Measurements from ENCODE around the gene CABP4. TPM values are rescaled to one million over a fixed set of nuclear protein-coding genes. Genes with fewer than 3 reads are reported as not detected.

The CABP4 gene
- total RNA-seq, 1 experiment from 2014 or later: 2.5 TPM

GRCh38 chr11:67442504-67443404 is 12.4 kb upstream of the CABP4 start:
- no peak overlapping the region for H2AFZ ChIP-seq
- peaks cover 13% of the 10 kb centered on the region for H3K4me1 ChIP-seq (replicated peaks; ENCODE audit: insufficient read depth)
- peak overlapping the region; percentile 35; the same call in 1 of the 2 replicates for H3K27ac ChIP-seq
- H3K4me2 ChIP-seq: peak overlapping the region; percentile 87
- no peaks in the 10 kb centered on the region for H3K9me3 ChIP-seq (ENCODE audit: insufficient read depth, low read depth)
- H3K27me3 ChIP-seq (ENCODE audit: insufficient read depth, low read depth): no peaks in the 10 kb centered on the region
- TF ChIP-seq CTCF (conservative IDR thresholded peaks at IDR 0.05) (no peak), EZH2 (IDR thresholded peaks at IDR 0.05; ENCODE audit: low read depth) (no peak)
- intact Hi-C loops (cut with micrococcal nuclease; ENCODE audit: unreplicated experiment): loop anchor here (1.0 to 5.0 kb wide), 3 partner anchors 22 to 65 kb away; partner anchors contain the start of genes CDK2AP2, PITPNM1 and TMEM134
- H3K9me2 ChIP-seq (ENCODE audit: insufficient read depth): no peaks in the 10 kb centered on the region
- H3K79me2 ChIP-seq (ENCODE audit: low read depth): peaks cover 20% of the 10 kb centered on the region
- H3K36me3 ChIP-seq (ENCODE audit: low read depth): no peaks in the 10 kb centered on the region; the same call in none of the 2 replicates
- POLR2A ChIA-PET (ENCODE audit: unreplicated experiment): interaction anchor here (0.6 to 0.7 kb wide), 3 partner anchors 297 to 381 kb away, joined by 4 to 11 read pairs (median 9); no protein-coding TSS in a partner anchor
- CTCF ChIA-PET: interaction anchor here (0.6 kb wide), 1 partner anchor 17 kb away, joined by 3 read pairs; no protein-coding TSS in a partner anchor
- peaks cover 37% of the 10 kb centered on the region for H3F3A ChIP-seq (ENCODE audit: insufficient read depth, low read depth)
- H3K4me3 ChIP-seq: peak overlapping the region; percentile 70
- DNase-seq: no peak
- 0 out of 2 replicates have a peak, but pooled peaks cover 6% of the 10 kb centered on the region for H4K20me1 ChIP-seq (ENCODE audit: insufficient read depth)
- no TSS peak for BruUV-seq (replicated peaks)

- Histone ChIP-seq H3K4me1 (replicated peaks; ENCODE audit: insufficient read depth) (peaks cover 13% of the 10 kb centered on the region), H3K9me3 (ENCODE audit: insufficient read depth, low read depth) (no peaks in the 10 kb centered on the region), H3K9me2 (ENCODE audit: insufficient read depth) (no peaks in the 10 kb centered on the region), H3K36me3 (ENCODE audit: low read depth) (no peaks in the 10 kb centered on the region; the same call in 1 of the 2 replicates), H4K20me1 (ENCODE audit: insufficient read depth) (no peaks in the 10 kb centered on the region), H3K79me2 (ENCODE audit: low read depth) (peaks cover 20% of the 10 kb centered on the region), H3K4me2 (no peak overlapping the region), H3K27me3 (ENCODE audit: insufficient read depth, low read depth) (no peaks in the 10 kb centered on the region), H3K27ac (no peak overlapping the region), H3K4me3 (no peak overlapping the region), H2AFZ (no peak overlapping the region), H3F3A (ENCODE audit: insufficient read depth, low read depth) (peaks cover 22% of the 10 kb centered on the region; the same call in 1 of the 2 replicates)
- ChIA-PET POLR2A (ENCODE audit: unreplicated experiment) (no interaction called here), CTCF (no interaction called here)
- no peak for DNase-seq
- BruUV-seq (replicated peaks): no TSS peak
- TF ChIP-seq EZH2 (IDR thresholded peaks at IDR 0.05; ENCODE audit: low read depth): no peak
- intact Hi-C loops (cut with micrococcal nuclease; ENCODE audit: unreplicated experiment): no loop called here
Observed at GRCh38 chr11:67445515-67445914, 9.6 kb upstream of the CABP4 start.

GRCh38 chr11:67448220-67448609 is 6.9 kb upstream of the CABP4 start:
- no peaks in the 10 kb centered on the region for H4K20me1 ChIP-seq (ENCODE audit: insufficient read depth)
- no peaks in the 10 kb centered on the region for H3K9me2 ChIP-seq (ENCODE audit: insufficient read depth)
- H2AFZ ChIP-seq: no peak overlapping the region
- H3F3A ChIP-seq (ENCODE audit: insufficient read depth, low read depth): peaks cover 21% of the 10 kb centered on the region; the same call in 1 of the 2 replicates
- intact Hi-C loops (cut with micrococcal nuclease; ENCODE audit: unreplicated experiment): no loop called here
- POLR2A ChIA-PET (ENCODE audit: unreplicated experiment): interaction anchor here (0.7 kb wide), 1 partner anchor 34 kb away, joined by 4 read pairs; the partner anchor contains the start of gene AIP
- peaks cover 10% of the 10 kb centered on the region; the same call in 1 of the 2 replicates for H3K79me2 ChIP-seq (ENCODE audit: low read depth)
- H3K27ac ChIP-seq: no peak overlapping the region
- DNase-seq: no peak
- no peak for TF ChIP-seq CTCF (conservative IDR thresholded peaks at IDR 0.05)
- TF ChIP-seq EZH2 (IDR thresholded peaks at IDR 0.05; ENCODE audit: low read depth): no peak
- H3K4me1 ChIP-seq (replicated peaks; ENCODE audit: insufficient read depth): peaks cover 6% of the 10 kb centered on the region; the same call in 1 of the 2 replicates
- H3K9me3 ChIP-seq (ENCODE audit: insufficient read depth, low read depth): no peaks in the 10 kb centered on the region
- H3K4me2 ChIP-seq: no peak overlapping the region
- no peak overlapping the region for H3K4me3 ChIP-seq
- no peaks in the 10 kb centered on the region for H3K27me3 ChIP-seq (ENCODE audit: insufficient read depth, low read depth)
- CTCF ChIA-PET: no interaction called here
- BruUV-seq (replicated peaks): no TSS peak
- no peaks in the 10 kb centered on the region for H3K36me3 ChIP-seq (ENCODE audit: low read depth)
